Ishikawa (cell line): ENCODE results near the gene ANGPT4.
A peak's percentile ranks its signal among the peaks of the same experiment; 100 is the strongest.

Experiments used
- CEBPB ChIP-seq: IDR thresholded peaks from 2 replicates; pipeline ENCODE4 v1.6.1; 2012
- CREB1 ChIP-seq: IDR thresholded peaks from 2 replicates; pipeline ENCODE4 v1.6.1; 2012; ENCODE audit warnings: low read depth
- EGR1 ChIP-seq: IDR thresholded peaks from 2 replicates; pipeline ENCODE4 v1.6.1; 2012
- EP300 ChIP-seq: IDR thresholded peaks from 2 replicates; pipeline ENCODE4 v1.6.1; 2012; ENCODE audit warnings: borderline replicate concordance
- FOXM1 ChIP-seq: IDR thresholded peaks from 2 replicates; pipeline ENCODE4 v1.6.1; 2012; ENCODE audit warnings: low read depth, borderline replicate concordance
- MAX ChIP-seq: IDR thresholded peaks from 2 replicates; pipeline ENCODE4 v1.6.1; 2012
- NFIC ChIP-seq: IDR thresholded peaks from 2 replicates; pipeline ENCODE4 v1.6.1; 2012
- RAD21 ChIP-seq: IDR thresholded peaks from 2 replicates; pipeline ENCODE4 v1.6.1; 2012; ENCODE audit warnings: low read depth
- TAF1 ChIP-seq: IDR thresholded peaks from 2 replicates; pipeline ENCODE4 v1.6.1; 2012; ENCODE audit warnings: low read depth, mild to moderate bottlenecking
- TCF12 ChIP-seq: IDR thresholded peaks from 2 replicates; pipeline ENCODE4 v1.6.1; 2012; ENCODE audit warnings: low read depth
- TEAD4 ChIP-seq: IDR thresholded peaks from 2 replicates; pipeline ENCODE4 v1.6.1; 2012
- USF1 ChIP-seq: IDR thresholded peaks from 2 replicates; pipeline ENCODE4 v1.6.1; 2012
- YY1 ChIP-seq: IDR thresholded peaks from 2 replicates; pipeline ENCODE4 v1.6.1; 2012; ENCODE audit warnings: low read depth
- ZBTB7A ChIP-seq: IDR thresholded peaks from 2 replicates; pipeline ENCODE4 v1.6.1; 2012; ENCODE audit warnings: low read depth
- TF ChIP-seq, protein P1 (sequence below): IDR thresholded peaks from 2 replicates; pipeline ENCODE4 v1.6.1; 2012; ENCODE audit warnings: low read depth, mild to moderate bottlenecking

Gene ANGPT4

DNA sequence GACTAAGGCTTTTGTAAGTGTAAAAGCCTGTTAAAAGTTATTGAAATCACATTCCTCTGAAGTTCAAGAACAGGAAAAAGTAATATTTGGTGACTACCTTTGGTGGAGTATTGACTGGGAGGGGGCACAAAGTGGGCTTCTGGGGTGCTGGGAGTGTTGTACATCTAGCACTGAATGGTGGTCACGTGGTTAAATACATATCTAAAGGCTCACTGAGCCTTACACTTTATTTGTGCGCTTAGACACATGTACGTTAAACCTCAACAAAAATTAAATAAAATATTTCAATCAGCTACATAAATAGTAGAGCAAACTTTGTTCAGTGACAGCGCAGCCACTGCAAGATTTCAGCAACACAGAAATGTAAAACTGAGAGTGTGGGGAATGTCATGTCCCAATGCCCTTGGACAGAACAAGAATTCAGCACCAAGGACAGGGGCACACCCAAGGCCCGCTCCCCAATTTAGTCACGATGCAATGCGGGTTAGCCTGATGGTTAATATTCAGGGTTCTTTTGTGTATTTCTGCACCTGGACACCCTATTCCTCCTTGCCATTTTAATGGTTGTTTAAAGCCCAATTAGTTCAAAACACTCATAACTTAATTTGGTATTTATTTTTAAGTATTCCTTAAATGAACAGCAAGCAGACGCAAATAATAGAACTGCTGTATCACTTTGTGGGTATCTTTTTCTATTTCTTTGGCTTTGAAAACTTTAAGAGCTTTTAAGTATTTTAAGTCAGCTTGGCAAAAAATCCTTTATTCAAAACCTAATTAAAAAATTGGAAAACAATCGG lies 37.4 kb downstream of the ANGPT4 start:
- TF ChIP-seq NFIC (no peak), EP300 (no peak)
- TF ChIP-seq, protein P1, sequence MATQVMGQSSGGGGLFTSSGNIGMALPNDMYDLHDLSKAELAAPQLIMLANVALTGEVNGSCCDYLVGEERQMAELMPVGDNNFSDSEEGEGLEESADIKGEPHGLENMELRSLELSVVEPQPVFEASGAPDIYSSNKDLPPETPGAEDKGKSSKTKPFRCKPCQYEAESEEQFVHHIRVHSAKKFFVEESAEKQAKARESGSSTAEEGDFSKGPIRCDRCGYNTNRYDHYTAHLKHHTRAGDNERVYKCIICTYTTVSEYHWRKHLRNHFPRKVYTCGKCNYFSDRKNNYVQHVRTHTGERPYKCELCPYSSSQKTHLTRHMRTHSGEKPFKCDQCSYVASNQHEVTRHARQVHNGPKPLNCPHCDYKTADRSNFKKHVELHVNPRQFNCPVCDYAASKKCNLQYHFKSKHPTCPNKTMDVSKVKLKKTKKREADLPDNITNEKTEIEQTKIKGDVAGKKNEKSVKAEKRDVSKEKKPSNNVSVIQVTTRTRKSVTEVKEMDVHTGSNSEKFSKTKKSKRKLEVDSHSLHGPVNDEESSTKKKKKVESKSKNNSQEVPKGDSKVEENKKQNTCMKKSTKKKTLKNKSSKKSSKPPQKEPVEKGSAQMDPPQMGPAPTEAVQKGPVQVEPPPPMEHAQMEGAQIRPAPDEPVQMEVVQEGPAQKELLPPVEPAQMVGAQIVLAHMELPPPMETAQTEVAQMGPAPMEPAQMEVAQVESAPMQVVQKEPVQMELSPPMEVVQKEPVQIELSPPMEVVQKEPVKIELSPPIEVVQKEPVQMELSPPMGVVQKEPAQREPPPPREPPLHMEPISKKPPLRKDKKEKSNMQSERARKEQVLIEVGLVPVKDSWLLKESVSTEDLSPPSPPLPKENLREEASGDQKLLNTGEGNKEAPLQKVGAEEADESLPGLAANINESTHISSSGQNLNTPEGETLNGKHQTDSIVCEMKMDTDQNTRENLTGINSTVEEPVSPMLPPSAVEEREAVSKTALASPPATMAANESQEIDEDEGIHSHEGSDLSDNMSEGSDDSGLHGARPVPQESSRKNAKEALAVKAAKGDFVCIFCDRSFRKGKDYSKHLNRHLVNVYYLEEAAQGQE = peak; percentile 94

DNA sequence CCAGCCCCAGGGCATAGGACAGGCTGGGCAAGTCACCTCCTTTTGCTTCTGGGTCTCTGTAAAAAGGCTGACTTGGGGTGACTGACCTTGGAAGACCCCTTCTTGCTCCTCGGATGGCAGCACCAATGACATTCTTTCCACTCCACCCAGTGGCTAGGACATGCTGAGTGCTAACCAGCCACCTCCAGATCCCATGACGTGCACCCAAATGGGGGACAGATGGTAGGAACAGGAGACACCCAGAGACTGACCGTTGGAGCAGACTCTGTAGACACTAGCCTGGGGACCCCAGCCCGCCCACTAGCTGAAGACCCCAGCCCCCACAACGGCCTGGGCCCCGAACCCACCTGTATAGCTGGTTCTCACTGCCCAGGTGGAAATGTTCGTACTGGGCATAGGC lies 38.3 kb downstream of the ANGPT4 start:
- no peak for TF ChIP-seq TCF12
- TF ChIP-seq, protein P1 = no peak
- no peak for TF ChIP-seq CEBPB
- TF ChIP-seq CREB1 = no peak
- TF ChIP-seq EP300 = no peak
- TF ChIP-seq NFIC = no peak
- no peak for TF ChIP-seq ZBTB7A
- TF ChIP-seq FOXM1 = no peak
- TF ChIP-seq USF1 = no peak
- TF ChIP-seq TAF1 = no peak
- TF ChIP-seq EGR1 = no peak
- no peak for TF ChIP-seq MAX
- no peak for TF ChIP-seq TEAD4

GRCh38 chr20:875115-875514 lies 41.0 kb downstream of the ANGPT4 start:
- TF ChIP-seq, protein P1 = no peak
- TF ChIP-seq TEAD4 (no peak), MAX (no peak), EGR1 (no peak), CREB1 (no peak), USF1 (no peak), TAF1 (no peak), YY1 (no peak), CEBPB (no peak), EP300 (no peak), FOXM1 (no peak), RAD21 (no peak)

DNA sequence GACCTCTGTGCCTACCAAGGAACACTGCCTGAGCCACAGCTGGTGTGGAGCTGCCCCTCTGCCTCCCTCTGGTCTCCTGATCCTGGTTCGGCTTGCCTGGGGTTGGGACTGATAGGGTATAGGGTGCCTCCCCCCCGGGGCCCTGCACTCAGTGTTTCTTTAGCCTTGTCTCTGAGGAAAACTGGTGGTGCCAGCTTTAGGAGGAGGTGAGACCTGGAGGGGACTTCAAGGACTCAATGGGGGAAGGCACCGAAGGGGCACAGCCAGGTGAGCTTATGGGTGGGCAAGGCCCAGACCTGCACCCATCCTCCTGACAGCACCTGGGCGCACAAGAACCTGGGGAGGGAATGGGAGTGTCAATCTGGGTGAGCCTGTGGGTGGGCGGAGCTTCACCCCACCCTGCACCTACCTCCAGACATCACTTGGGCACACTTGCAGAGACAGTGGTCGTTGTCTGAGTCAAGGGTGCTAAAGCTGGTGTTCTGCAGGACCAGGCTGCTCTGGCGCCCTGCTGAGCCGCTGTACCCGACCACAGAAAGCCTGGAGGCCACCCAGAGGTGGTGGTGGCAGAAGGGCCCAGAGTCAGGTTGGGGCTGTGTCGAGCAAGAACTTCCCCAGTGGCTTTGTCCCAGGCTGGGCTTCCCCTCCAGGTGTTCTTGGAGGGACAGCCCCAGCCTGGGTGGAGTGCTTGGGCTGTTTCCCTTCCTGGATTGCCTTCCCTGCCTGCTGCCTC lies 42.1 kb downstream of the ANGPT4 start:
- TF ChIP-seq EP300 (no peak), ZBTB7A (no peak), USF1 (no peak), CEBPB (no peak)
- TF ChIP-seq, protein P1 = no peak
